Activated CD4-positive, alpha-beta memory T cell treated with anti-CD3 and anti-CD28 coated beads, Interleukin-2, amount 10 ng/mL, durations not matched to agents 7 days and 5 days (primary cell): ENCODE measurements around the gene FUZ. TPM values are rescaled to one million over a fixed set of nuclear protein-coding genes. Genes with fewer than 3 reads are reported as not detected.

Experiments used
- CTCF ChIA-PET: fragments of 350-600 bp; sonication (Branson Sonifier 250); formaldehyde crosslinking; loops from one replicate; lab custom pipeline; 2021; ENCODE audit warnings: antibody characterized with exemption, inconsistent platforms; lab: Charles Lee
- POLR2A ChIA-PET: fragments of 350-600 bp; sonication (Branson Sonifier 250); formaldehyde crosslinking; loops from one replicate; lab custom pipeline; 2021; ENCODE audit warnings: antibody characterized with exemption; lab: Charles Lee
- DNase-seq: peaks from one replicate; pipeline ENCODE4 v3.0.0-alpha.2; 2020
- H3K27ac Mint-ChIP-seq: one replicate; pipeline ENCODE4 v1.8.0; 2021; ENCODE audit warnings: mild to moderate bottlenecking, mixed read lengths
- H3K27me3 Mint-ChIP-seq: one replicate; pipeline ENCODE4 v1.8.0; 2021; ENCODE audit warnings: mixed read lengths
- H3K36me3 Mint-ChIP-seq: one replicate; pipeline ENCODE4 v1.8.0; 2021; ENCODE audit warnings: low read depth, mixed read lengths
- H3K4me1 Mint-ChIP-seq: one replicate; pipeline ENCODE4 v1.8.0; 2021; ENCODE audit warnings: mixed read lengths
- H3K4me3 Mint-ChIP-seq: one replicate; pipeline ENCODE4 v1.8.0; 2021; ENCODE audit warnings: mild to moderate bottlenecking, mixed read lengths
- H3K9me3 Mint-ChIP-seq: one replicate; pipeline ENCODE4 v1.8.0; 2021; ENCODE audit warnings: mixed read lengths
- total RNA-seq, 2 experiments: library from RNA; stranded (reverse); gene quantifications; one replicate each; pipeline ENCODE4 v1.2.3, GENCODE V29; 2021

Gene FUZ
- total RNA-seq, 2 experiments from 2014 or later, result 13.7 to 13.9 TPM

DNA sequence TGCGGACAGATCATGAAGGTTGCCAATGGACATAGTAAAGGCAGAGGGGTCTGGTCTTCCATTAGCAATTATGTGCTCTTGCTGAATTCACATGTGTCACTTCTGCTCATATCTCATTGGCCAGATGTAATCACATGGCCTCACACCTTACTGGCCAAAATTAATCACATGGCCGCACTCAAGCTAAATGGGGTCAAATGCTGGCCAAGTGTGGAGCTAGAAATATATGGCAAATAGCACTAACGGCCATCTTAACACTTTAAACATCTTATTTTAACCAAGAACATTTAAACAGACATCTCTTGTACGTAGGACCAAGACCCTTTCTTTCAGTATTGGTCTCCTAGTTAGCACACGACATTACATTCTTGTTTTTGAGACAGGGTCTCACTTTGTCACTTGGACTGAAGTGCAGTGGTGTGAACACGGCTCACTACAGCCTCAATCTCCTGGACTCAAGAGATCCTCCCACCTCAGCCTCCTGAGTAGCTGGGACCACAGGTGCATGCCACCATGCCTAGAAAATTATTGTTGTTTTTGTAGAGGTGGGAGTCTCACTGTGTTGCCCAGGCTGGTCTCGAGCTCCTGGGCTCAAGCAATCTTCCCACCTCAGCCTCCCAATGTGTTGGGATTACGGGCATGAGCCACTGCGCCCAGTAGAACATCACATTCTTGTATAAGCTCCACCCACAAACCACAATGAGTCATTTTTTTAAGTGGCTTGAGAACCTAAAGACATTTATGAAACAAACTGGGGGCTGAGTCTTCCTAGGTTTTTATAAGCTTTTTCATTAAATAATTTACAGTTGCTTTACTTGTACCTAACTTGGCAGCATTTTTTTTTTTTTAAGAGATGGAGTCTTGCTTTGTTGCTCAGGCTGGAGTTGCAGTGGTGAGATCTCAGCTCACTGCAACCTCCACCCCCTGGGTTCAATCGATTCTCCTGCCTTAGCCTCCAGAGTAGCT is 34.9 kb upstream of the FUZ start:
- H3K27ac Mint-ChIP-seq, result peak overlapping the region; percentile 1
- ChIA-PET CTCF (interaction anchor here (0.6 to 1.6 kb wide), 7 partner anchors 10 to 872 kb away, joined by 3 to 4 read pairs (median 3); partner anchors contain the start of genes FUZ and MED25), POLR2A (interaction anchor here (0.7 to 1.9 kb wide), 6 partner anchors 21 to 537 kb away, joined by 3 to 5 read pairs (median 3); partner anchors contain the start of genes AKT1S1, AP2A1, ATF5 and NUP62)
- peak; percentile 38 for DNase-seq
- peaks cover 10% of the 10 kb centered on the region for H3K36me3 Mint-ChIP-seq
- H3K27me3 Mint-ChIP-seq, result peaks cover 18% of the 10 kb centered on the region
- H3K9me3 Mint-ChIP-seq, result peaks cover 5% of the 10 kb centered on the region
- no peak overlapping the region for H3K4me3 Mint-ChIP-seq
- peaks cover 38% of the 10 kb centered on the region for H3K4me1 Mint-ChIP-seq

DNA sequence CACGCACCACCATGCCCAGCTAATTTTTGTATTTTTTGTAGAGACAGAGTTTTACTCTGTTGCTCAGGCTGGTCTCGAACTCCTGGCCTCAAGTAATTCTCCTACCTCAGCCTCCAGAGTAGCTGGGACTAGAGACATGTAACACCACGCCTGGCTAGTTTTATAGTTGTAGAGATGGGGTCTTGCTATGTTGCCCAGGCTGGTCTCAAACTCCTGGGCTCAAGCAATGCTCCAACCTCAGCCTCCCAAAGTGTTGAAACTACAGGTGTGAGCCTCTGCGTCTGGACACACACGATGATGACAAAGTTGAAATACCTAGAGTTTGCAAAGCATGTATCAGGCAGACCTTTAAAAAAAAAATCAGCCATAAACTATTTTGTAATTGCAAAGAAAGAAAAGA is 33.3 kb upstream of the FUZ start:
- Mint-ChIP-seq H3K27ac (no peak overlapping the region), H3K4me3 (no peak overlapping the region), H3K27me3 (peaks cover 9% of the 10 kb centered on the region), H3K4me1 (peaks cover 25% of the 10 kb centered on the region), H3K36me3 (peaks cover 10% of the 10 kb centered on the region), H3K9me3 (peaks cover 5% of the 10 kb centered on the region)
- ChIA-PET POLR2A (no interaction called here), CTCF (no interaction called here)
- no peak for DNase-seq

DNA sequence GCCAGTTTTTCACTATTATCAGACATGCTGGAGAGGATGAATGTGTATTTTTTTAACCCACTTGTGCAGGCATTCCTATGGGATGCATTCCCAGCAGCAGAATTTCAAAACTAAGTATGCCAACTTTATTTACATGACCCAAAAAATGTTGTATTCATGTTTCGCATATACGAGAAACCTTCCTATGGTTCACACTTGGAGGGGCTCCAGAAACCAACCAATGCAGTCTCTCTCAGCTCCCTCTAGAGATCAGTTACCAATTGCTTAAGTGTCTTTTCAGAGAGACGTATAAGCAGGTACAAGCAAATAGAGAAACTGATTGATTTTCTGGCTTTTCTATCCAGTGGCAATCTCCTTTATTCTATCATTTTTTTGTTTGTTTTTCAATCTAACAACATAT is 32.3 kb upstream of the FUZ start:
- ChIA-PET POLR2A (interaction anchor here (0.8 kb wide), 1 partner anchor 32 kb away, joined by 4 read pairs; the partner anchor contains the start of gene FUZ), CTCF (no interaction called here)
- H3K27me3 Mint-ChIP-seq, result peaks cover 9% of the 10 kb centered on the region

DNA sequence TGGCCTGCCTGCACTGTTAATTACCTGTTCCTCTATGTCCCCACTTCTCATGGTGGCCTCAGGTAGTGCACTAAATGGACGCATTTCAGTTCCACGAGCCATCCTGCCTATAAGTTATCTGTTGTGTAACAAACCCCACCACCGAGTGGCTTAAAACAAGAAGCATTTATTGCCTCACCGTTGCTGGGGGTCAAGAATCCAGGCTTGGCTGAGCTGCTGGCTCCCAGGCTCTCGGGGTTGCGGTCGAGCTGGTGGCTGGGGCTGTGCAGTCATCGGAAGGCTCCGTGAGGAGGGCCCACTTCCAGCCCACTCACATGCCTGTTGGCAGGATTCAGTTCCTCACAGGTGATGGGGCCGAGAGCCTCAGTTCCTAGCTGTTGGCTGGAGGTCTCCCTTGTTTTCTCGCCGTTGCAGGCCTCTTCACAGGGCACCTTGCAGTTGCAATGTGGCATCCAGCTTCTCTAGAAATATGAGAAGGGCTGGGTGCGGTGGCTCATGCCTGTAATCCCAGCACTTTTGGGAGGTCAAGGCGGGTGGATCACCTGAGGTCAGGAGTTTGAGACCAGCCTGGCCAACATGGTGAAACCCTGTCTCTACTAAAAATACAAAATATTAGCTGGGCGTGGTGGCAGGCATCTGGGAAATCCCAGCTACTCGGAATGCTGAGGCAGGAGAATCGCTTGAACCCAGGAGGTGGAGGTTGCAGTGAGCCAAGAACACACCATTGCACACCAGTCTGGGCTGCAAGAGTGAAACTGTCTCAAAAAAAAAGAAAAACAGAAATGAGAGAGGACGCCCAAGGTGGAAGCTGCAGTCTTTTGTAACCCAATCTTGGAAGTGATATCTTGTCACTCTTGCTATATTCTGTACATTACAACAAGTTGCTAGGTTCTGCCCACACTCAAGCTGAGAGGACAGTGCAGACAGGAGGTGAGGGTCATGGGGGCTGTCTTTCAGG is 31.3 kb upstream of the FUZ start:
- DNase-seq, result no peak
- POLR2A ChIA-PET, result interaction anchor here (0.7 to 0.8 kb wide), 2 partner anchors 11 to 31 kb away, joined by 3 to 4 read pairs; partner anchors contain the start of gene FUZ
- H3K4me1 Mint-ChIP-seq, result peaks cover 17% of the 10 kb centered on the region
- H3K9me3 Mint-ChIP-seq, result peaks cover 2% of the 10 kb centered on the region
- no peak overlapping the region for H3K27ac Mint-ChIP-seq
- CTCF ChIA-PET, result no interaction called here
- H3K4me3 Mint-ChIP-seq, result no peak overlapping the region
- H3K36me3 Mint-ChIP-seq, result peaks cover 12% of the 10 kb centered on the region
- peaks cover 9% of the 10 kb centered on the region for H3K27me3 Mint-ChIP-seq

More for the DNA sequence above, 32.3 kb upstream of the FUZ start:
- Mint-ChIP-seq H3K36me3 (peaks cover 14% of the 10 kb centered on the region), H3K4me1 (peaks cover 25% of the 10 kb centered on the region), H3K4me3 (no peak overlapping the region), H3K27ac (no peak overlapping the region), H3K9me3 (peaks cover 5% of the 10 kb centered on the region)
- DNase-seq, result no peak

DNA sequence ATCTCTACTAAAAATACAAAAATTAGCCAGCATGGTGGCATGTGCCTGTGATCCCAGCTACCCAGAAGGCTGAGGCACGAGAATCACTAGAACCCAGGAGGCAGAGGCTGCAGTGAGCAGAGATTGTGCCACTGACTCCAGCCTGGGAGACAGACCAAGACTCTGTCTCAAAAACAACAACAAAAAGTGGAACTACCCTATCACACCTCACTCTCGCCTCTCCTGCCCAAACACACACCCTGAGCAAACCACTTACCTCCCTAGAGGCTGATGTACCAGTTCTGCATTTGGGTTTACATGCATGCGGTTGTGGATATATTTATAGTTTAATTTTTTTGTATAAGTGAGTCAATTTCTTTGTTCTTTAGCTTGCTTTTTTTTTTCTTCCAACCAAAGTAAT is 30.2 kb upstream of the FUZ start:
- H3K9me3 Mint-ChIP-seq, result no peaks in the 10 kb centered on the region
- no peak overlapping the region for H3K4me3 Mint-ChIP-seq
- peaks cover 7% of the 10 kb centered on the region for H3K27me3 Mint-ChIP-seq
- H3K4me1 Mint-ChIP-seq, result peaks cover 11% of the 10 kb centered on the region
- ChIA-PET CTCF (no interaction called here), POLR2A (interaction anchor here (0.6 to 0.7 kb wide), 2 partner anchors 10 to 32 kb away, joined by 3 read pairs; no protein-coding TSS in a partner anchor)
- DNase-seq, result no peak
- peaks cover 19% of the 10 kb centered on the region for H3K36me3 Mint-ChIP-seq
- H3K27ac Mint-ChIP-seq, result no peak overlapping the region

DNA sequence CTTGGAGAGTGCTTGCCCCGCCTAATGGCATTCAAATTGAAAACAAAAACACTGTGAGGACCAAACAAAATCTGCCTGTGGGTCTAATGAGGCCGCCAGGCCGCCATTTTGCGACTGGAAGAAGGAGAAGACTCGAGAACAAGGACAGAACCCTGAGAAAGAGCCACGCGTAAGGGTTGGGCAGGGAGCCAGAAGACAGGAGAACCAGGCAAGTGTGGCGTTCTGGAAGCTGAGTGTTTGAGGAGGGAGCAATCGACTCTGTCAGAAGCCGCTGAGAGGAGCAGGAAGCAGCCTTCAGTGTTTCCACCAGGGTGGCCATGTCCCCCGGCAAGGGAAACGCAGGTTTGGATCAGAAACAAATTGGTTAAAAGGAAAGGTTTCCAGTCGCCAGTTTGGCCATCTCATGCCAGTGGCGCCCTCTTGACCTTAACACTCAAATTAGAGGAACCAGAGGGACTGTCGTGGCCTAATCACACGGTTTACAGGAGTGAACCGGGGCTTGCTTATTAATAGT is 27.7 kb upstream of the FUZ start:
- Mint-ChIP-seq H3K27ac (no peak overlapping the region), H3K36me3 (peaks cover 31% of the 10 kb centered on the region), H3K27me3 (no peaks in the 10 kb centered on the region), H3K4me3 (no peak overlapping the region), H3K9me3 (no peaks in the 10 kb centered on the region), H3K4me1 (peaks cover 13% of the 10 kb centered on the region)
- POLR2A ChIA-PET, result no interaction called here
- CTCF ChIA-PET, result no interaction called here
- DNase-seq, result no peak

DNA sequence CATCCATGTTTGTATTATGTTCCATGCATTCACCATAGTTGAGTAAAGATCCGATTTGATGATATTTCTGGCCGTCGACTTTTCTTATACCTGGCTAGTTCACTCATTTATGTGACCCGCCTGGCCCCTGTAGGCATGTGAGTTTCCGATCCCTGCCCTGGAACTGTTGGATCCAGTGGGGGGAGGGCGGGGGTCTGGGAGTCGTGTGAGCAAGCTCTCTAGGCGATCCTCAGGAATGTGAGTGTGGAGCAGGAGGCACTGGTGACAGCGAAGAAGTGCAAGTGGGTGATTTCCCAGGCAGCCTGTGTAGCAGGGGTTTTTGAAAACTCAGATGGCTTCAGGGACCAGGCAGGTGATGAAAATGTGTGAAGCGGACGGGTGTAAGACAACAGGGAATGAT is 27.2 kb upstream of the FUZ start:
- CTCF ChIA-PET, result no interaction called here
- H3K27ac Mint-ChIP-seq, result no peak overlapping the region
- POLR2A ChIA-PET, result no interaction called here
- DNase-seq, result no peak
- peaks cover 13% of the 10 kb centered on the region for H3K4me1 Mint-ChIP-seq
- H3K27me3 Mint-ChIP-seq, result no peaks in the 10 kb centered on the region
- no peaks in the 10 kb centered on the region for H3K9me3 Mint-ChIP-seq
- peaks cover 32% of the 10 kb centered on the region for H3K36me3 Mint-ChIP-seq
- no peak overlapping the region for H3K4me3 Mint-ChIP-seq

DNA sequence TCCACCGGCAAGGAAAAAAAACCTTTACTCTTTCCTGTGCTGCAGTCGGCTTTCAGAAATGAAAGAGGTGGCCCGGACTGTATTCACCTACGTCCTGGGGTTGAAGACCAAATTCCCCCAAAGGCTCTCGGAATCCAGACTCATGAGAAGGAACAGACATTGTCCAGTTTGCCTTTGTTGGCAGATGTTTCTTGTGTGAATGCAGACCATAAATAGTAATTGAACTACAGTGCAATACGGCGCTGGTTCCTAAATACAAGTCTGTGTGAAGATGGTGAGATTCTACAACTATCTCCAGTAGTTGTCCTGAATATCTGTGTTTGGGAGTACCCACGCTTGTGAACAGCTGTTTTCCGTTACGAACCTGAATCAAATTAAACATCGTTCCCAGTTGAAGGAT is 26.6 kb upstream of the FUZ start:
- H3K4me1 Mint-ChIP-seq, result peaks cover 13% of the 10 kb centered on the region
- no peaks in the 10 kb centered on the region for H3K9me3 Mint-ChIP-seq
- H3K27ac Mint-ChIP-seq, result no peak overlapping the region
- ChIA-PET CTCF (no interaction called here), POLR2A (no interaction called here)
- DNase-seq, result no peak
- H3K27me3 Mint-ChIP-seq, result no peaks in the 10 kb centered on the region
- peaks cover 38% of the 10 kb centered on the region for H3K36me3 Mint-ChIP-seq
- H3K4me3 Mint-ChIP-seq, result no peak overlapping the region

DNA sequence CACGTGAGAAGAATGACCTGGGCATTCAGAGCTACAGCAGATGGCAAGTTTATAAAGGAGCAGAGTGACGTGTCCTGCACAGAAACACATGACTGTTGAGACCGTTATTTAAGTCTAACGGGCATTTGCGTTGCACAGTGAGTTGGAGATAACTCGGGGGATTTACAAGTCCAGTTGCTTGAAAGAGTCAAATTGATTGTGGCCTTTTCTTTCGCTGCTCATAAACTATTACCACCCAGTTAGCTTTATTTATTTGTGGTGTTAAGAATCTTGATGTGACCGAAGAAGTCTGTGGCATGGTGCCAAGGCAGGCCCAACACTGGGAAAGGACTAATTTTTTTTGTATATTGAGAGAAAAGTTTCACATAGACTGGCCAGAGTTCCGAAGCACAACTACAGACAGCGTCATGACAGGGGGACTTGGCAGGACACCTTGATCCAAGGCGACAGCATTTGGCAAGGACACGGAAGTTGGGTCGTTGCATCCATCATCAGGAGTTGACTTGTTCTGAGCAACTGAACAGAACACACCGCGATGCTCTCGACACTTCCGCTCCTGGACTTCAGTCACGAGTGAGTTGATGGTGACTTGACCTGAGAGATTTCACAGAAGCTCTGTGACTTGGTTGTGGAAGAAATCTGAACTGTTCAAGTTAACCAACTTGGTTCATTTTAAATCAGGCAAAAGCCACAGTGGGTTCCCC is 25.9 kb upstream of the FUZ start:
- Mint-ChIP-seq H3K4me1 (peaks cover 13% of the 10 kb centered on the region), H3K36me3 (peaks cover 40% of the 10 kb centered on the region), H3K4me3 (no peak overlapping the region), H3K9me3 (no peaks in the 10 kb centered on the region), H3K27me3 (no peaks in the 10 kb centered on the region), H3K27ac (no peak overlapping the region)
- CTCF ChIA-PET, result interaction anchor here (0.6 kb wide), 1 partner anchor 100 kb away, joined by 3 read pairs; no protein-coding TSS in a partner anchor
- DNase-seq, result no peak
- POLR2A ChIA-PET, result interaction anchor here (0.6 to 1.5 kb wide), 2 partner anchors 20 to 57 kb away, joined by 3 read pairs; no protein-coding TSS in a partner anchor

DNA sequence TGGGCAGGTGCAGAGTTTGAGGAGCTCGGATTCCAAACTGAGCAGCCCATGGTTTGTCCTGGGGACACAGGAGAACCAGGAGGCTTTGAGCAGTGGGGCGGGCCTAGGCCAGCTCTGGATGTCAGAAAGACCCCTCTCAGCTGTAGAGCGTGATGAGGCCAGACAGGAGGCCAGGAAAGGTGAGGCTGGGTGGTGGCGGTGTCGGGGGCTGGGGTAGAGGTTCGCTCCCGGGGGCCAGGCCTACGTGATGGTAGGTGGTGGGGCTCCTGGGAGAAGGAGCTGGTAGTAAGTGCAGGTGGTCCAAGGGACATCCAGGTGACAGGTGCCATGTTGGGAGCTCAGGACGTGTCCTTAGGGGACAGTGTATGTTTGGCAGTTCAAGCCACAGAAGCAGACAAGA is 24.3 kb upstream of the FUZ start:
- CTCF ChIA-PET, result no interaction called here
- DNase-seq, result no peak
- POLR2A ChIA-PET, result no interaction called here

DNA sequence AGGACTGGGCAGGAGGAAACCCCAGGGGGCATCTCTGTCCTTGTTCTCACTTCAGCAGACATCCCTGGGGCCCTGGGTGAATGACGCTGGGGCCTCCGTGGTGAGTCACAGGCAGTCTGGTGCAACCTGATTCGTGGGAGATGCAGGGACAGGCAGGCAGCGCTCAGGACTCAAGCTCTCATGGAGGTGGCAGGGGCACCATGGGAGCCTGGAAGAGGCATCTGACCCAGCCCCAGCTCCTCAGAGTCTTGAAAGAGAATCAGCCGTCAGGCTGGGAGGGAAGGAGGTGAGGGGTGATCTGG is 23.9 kb upstream of the FUZ start:
- H3K36me3 Mint-ChIP-seq, result peaks cover 57% of the 10 kb centered on the region
- H3K9me3 Mint-ChIP-seq, result no peaks in the 10 kb centered on the region
- H3K27ac Mint-ChIP-seq, result no peak overlapping the region
- POLR2A ChIA-PET, result no interaction called here
- CTCF ChIA-PET, result no interaction called here
- no peak for DNase-seq
- no peak overlapping the region for H3K4me3 Mint-ChIP-seq
- H3K4me1 Mint-ChIP-seq, result peaks cover 21% of the 10 kb centered on the region
- H3K27me3 Mint-ChIP-seq, result no peaks in the 10 kb centered on the region

More for the DNA sequence above, 24.3 kb upstream of the FUZ start:
- peaks cover 16% of the 10 kb centered on the region for H3K4me1 Mint-ChIP-seq
- H3K36me3 Mint-ChIP-seq, result peaks cover 54% of the 10 kb centered on the region
- no peaks in the 10 kb centered on the region for H3K27me3 Mint-ChIP-seq
- H3K4me3 Mint-ChIP-seq, result no peak overlapping the region
- no peaks in the 10 kb centered on the region for H3K9me3 Mint-ChIP-seq
- no peak overlapping the region for H3K27ac Mint-ChIP-seq
